Activated CD4-positive, alpha-beta T cell treated with anti-CD3 and anti-CD28 coated beads, Interleukin-2, amount 50 U/mL, for 16 hours (primary cell): ENCODE results near the gene ATP10A.
"Not testable (repeated sequence)": the region's sequence is repeated elsewhere in the genome, so short reads cannot be mapped to it uniquely, and the experiment has no call there.

Experiments used
- DNase-seq: peaks from one replicate; pipeline ENCODE4 v3.0.0-alpha.2; 2020

Gene ATP10A

GRCh38 chr15:25768271-25768670 lies 94.9 kb downstream of the ATP10A start:
- DNase-seq, result no peak

GRCh38 chr15:25767356-25768151 lies 95.6 kb downstream of the ATP10A start:
- DNase-seq, result no peak

- DNase-seq, result no peak
Observed at GRCh38 chr15:25766417-25766816, 96.7 kb downstream of the ATP10A start.

- no peak for DNase-seq
Observed at GRCh38 chr15:25764980-25765735, 98.0 kb downstream of the ATP10A start.

GRCh38 chr15:25763954-25764353 lies 99.2 kb downstream of the ATP10A start:
- DNase-seq, result no peak

- DNase-seq, result no peak
Observed at GRCh38 chr15:25763331-25763751, 99.8 kb downstream of the ATP10A start.

GRCh38 chr15:25761971-25762662 lies 101.0 kb downstream of the ATP10A start:
- no peak for DNase-seq

- DNase-seq, result no peak
Observed at GRCh38 chr15:25759421-25759820, 103.7 kb downstream of the ATP10A start.

GRCh38 chr15:25758612-25759011 lies 104.5 kb downstream of the ATP10A start:
- not testable (repeated sequence) for DNase-seq

GRCh38 chr15:25743548-25744275 lies 119.4 kb downstream of the ATP10A start:
- no peak for DNase-seq

GRCh38 chr15:25742776-25743547 lies 120.2 kb downstream of the ATP10A start:
- no peak for DNase-seq

- DNase-seq, result no peak
Observed at GRCh38 chr15:25742041-25742730, 120.9 kb downstream of the ATP10A start.

GRCh38 chr15:25741256-25741580 lies 121.9 kb downstream of the ATP10A start:
- DNase-seq, result no peak

GRCh38 chr15:25740383-25741255 lies 122.5 kb downstream of the ATP10A start:
- DNase-seq, result no peak

GRCh38 chr15:25739687-25740121 lies 123.4 kb downstream of the ATP10A start:
- peak; percentile 26 for DNase-seq

- no peak for DNase-seq
Observed at GRCh38 chr15:25738171-25738965, 124.8 kb downstream of the ATP10A start.

- DNase-seq, result no peak
Observed at GRCh38 chr15:25737218-25737643, 125.9 kb downstream of the ATP10A start.

GRCh38 chr15:25736461-25736860 lies 126.7 kb downstream of the ATP10A start:
- no peak for DNase-seq

GRCh38 chr15:25735550-25736384 lies 127.4 kb downstream of the ATP10A start:
- no peak for DNase-seq
